Tibial nerve (tissue), 4 donors: Measurements from ENCODE around the gene G6PC2.

Experiments used
- EP300 ChIP-seq, 2 donors: sonication (generic); formaldehyde crosslinking; IDR thresholded peaks; one replicate each; pipeline ENCODE4 v1.6.1; 2017; ENCODE audit warnings: antibody characterized with exemption in 2 of 2, mild to moderate bottlenecking in 1 of 2
- POLR2A ChIP-seq, 2 donors: fragments of 450-650 bp; IDR thresholded peaks; one replicate each; pipeline ENCODE4 v1.6.1; 2017; ENCODE audit warnings: antibody characterized with exemption in 2 of 2, mild to moderate bottlenecking in 2 of 2, moderate library complexity in 2 of 2
- TF ChIP-seq, protein P1 (sequence below), 5 experiments: fragments of 200-600 bp in 3 of 5; fragments of 450-650 bp in 2 of 5; sonication (generic) in 3 of 5; IDR thresholded peaks; one replicate each; pipeline ENCODE4 v1.5.1; 2016 to 2019; ENCODE audit warnings: antibody characterized with exemption in 5 of 5, mild to moderate bottlenecking in 3 of 5, moderate library complexity in 2 of 5

DNA sequence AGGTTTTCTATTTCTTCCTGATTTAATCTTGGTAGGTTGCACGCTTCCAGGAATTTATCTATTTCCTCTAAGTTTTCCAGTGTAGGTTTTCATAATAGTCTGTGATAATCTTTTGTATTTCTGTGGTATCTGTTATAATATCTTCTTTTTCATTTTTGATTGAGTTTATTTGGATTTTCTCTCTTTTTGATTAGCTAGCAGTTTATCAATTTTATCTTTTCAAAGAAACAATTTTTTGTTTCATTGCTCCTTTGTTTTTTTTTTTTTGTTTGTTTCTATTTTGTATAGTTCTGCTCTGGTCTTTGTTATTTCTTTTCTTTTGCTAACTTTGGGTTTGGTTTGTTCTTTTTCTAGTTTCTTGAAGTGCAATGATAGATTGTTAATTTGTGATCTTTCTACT, 51.3 kb downstream of the G6PC2 start:
- TF ChIP-seq POLR2A (IDR thresholded peaks at IDR 0.05) (no peak), EP300 (IDR thresholded peaks at IDR 0.05) (no peak)
- TF ChIP-seq, protein P1, sequence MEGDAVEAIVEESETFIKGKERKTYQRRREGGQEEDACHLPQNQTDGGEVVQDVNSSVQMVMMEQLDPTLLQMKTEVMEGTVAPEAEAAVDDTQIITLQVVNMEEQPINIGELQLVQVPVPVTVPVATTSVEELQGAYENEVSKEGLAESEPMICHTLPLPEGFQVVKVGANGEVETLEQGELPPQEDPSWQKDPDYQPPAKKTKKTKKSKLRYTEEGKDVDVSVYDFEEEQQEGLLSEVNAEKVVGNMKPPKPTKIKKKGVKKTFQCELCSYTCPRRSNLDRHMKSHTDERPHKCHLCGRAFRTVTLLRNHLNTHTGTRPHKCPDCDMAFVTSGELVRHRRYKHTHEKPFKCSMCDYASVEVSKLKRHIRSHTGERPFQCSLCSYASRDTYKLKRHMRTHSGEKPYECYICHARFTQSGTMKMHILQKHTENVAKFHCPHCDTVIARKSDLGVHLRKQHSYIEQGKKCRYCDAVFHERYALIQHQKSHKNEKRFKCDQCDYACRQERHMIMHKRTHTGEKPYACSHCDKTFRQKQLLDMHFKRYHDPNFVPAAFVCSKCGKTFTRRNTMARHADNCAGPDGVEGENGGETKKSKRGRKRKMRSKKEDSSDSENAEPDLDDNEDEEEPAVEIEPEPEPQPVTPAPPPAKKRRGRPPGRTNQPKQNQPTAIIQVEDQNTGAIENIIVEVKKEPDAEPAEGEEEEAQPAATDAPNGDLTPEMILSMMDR (IDR thresholded peaks at IDR 0.05) = no peak
